WERI-Rb-1 (cell line): ENCODE data around the gene EDN3.

ENCODE experiments used
- DNase-seq: peaks from one replicate; pipeline ENCODE4 v3.0.0-alpha.2; 2020
- H3K27ac ChIP-seq: fragments of 250-450 bp; sonication (Bioruptor Pico); 2 replicates; pipeline ENCODE4 v1.5.1; 2020; ENCODE audit warnings: mild to moderate bottlenecking, moderate library complexity
- H3K27me3 ChIP-seq: fragments of 250-450 bp; sonication (Bioruptor Pico); 2 replicates; pipeline ENCODE4 v1.5.1; 2021; ENCODE audit warnings: mild to moderate bottlenecking, low read depth, moderate library complexity; ENCODE audit not compliant: insufficient read depth, severe bottlenecking
- H3K36me3 ChIP-seq: fragments of 250-450 bp; sonication (Bioruptor Pico); 2 replicates; pipeline ENCODE4 v1.5.1; 2020; ENCODE audit warnings: mild to moderate bottlenecking, moderate library complexity
- H3K4me3 ChIP-seq: 2 replicates; pipeline ENCODE4 v1.5.1; 2011; ENCODE audit warnings: low read depth, mild to moderate bottlenecking, control low read depth, low read length
- H3K9me3 ChIP-seq: fragments of 250-450 bp; sonication (Bioruptor Pico); 2 replicates; pipeline ENCODE4 v1.5.1; 2021; ENCODE audit warnings: mild to moderate bottlenecking, moderate library complexity; ENCODE audit not compliant: severe bottlenecking
- CTCF ChIP-seq: IDR thresholded peaks from 2 replicates; pipeline ENCODE4 v1.5.1; 2011; ENCODE audit warnings: low read depth, mild to moderate bottlenecking, control low read depth, inconsistent platforms, low read length

The EDN3 gene

GRCh38 chr20:59324521-59325141, 24.2 kb downstream of the EDN3 start:
- DNase-seq = no peak
- Histone ChIP-seq H3K36me3 (no peaks in the 10 kb centered on the region), H3K27ac (no peak overlapping the region), H3K27me3 (no peaks in the 10 kb centered on the region), H3K9me3 (no peaks in the 10 kb centered on the region), H3K4me3 (no peak overlapping the region)
- TF ChIP-seq CTCF = no peak

- Histone ChIP-seq H3K27ac (no peak overlapping the region), H3K4me3 (no peak overlapping the region), H3K27me3 (no peaks in the 10 kb centered on the region), H3K36me3 (no peaks in the 10 kb centered on the region), H3K9me3 (no peaks in the 10 kb centered on the region)
- no peak for TF ChIP-seq CTCF
- no peak for DNase-seq
Measured at GRCh38 chr20:59325142-59325523, 24.7 kb downstream of the EDN3 start.

GRCh38 chr20:59326188-59326587, 25.8 kb downstream of the EDN3 start:
- H3K27me3 ChIP-seq = no peaks in the 10 kb centered on the region
- no peak overlapping the region for H3K4me3 ChIP-seq
- H3K9me3 ChIP-seq = no peaks in the 10 kb centered on the region
- DNase-seq = no peak
- H3K36me3 ChIP-seq = no peaks in the 10 kb centered on the region
- H3K27ac ChIP-seq = no peak overlapping the region
- TF ChIP-seq CTCF = no peak

- H3K27ac ChIP-seq = no peak overlapping the region
- no peaks in the 10 kb centered on the region for H3K9me3 ChIP-seq
- H3K27me3 ChIP-seq = no peaks in the 10 kb centered on the region
- TF ChIP-seq CTCF = no peak
- DNase-seq = no peak
- no peaks in the 10 kb centered on the region for H3K36me3 ChIP-seq
- no peak overlapping the region for H3K4me3 ChIP-seq
Measured at GRCh38 chr20:59328071-59328470, 27.7 kb downstream of the EDN3 start.

- Histone ChIP-seq H3K4me3 (no peak overlapping the region), H3K9me3 (no peaks in the 10 kb centered on the region), H3K27ac (no peak overlapping the region), H3K27me3 (no peaks in the 10 kb centered on the region), H3K36me3 (no peaks in the 10 kb centered on the region)
- DNase-seq = no peak
- no peak for TF ChIP-seq CTCF
Measured at GRCh38 chr20:59331721-59332329, 31.4 kb downstream of the EDN3 start.
